ENCODE measurements around the gene R3HDM2.
"Not testable (repeated sequence)": the region's sequence is repeated elsewhere in the genome, so short reads cannot be mapped to it uniquely, and the experiment has no call there.

The R3HDM2 gene

GRCh38 chr12:57319678-57320469, 111.0 kb downstream of the R3HDM2 start:
- DNase-seq (ENCODE audit: low read depth): no peak
- no peak overlapping the region for H3K4me3 ChIP-seq (ENCODE audit: low read depth, low read length)
- no peak for TF ChIP-seq POLR2A (IDR thresholded peaks at IDR 0.05; ENCODE audit: extremely low read depth, insufficient read length)
- no peak for TF ChIP-seq MAX (IDR thresholded peaks at IDR 0.05; ENCODE audit: low read depth, low read length)
- TF ChIP-seq MYC (IDR thresholded peaks at IDR 0.05; ENCODE audit: low read depth, low read length): no peak

GRCh38 chr12:57315681-57316080, 115.2 kb downstream of the R3HDM2 start:
- no peak overlapping the region for H3K4me3 ChIP-seq (ENCODE audit: low read depth, low read length)
- TF ChIP-seq CTCF (IDR thresholded peaks at IDR 0.05; ENCODE audit: low read depth, low read length): no peak
- no peak for TF ChIP-seq MYC (IDR thresholded peaks at IDR 0.05; ENCODE audit: low read depth, low read length)
- TF ChIP-seq POLR2A (IDR thresholded peaks at IDR 0.05; ENCODE audit: extremely low read depth, insufficient read length): no peak
- DNase-seq (ENCODE audit: low read depth): no peak

- not testable (repeated sequence) for H3K4me3 ChIP-seq (ENCODE audit: low read depth, low read length); DNase-seq (ENCODE audit: low read depth)
Measured at GRCh38 chr12:57312287-57312686, 118.6 kb downstream of the R3HDM2 start.

GRCh38 chr12:57309420-57309819, 121.4 kb downstream of the R3HDM2 start:
- no peak for DNase-seq (ENCODE audit: low read depth)
- no peak overlapping the region for H3K4me3 ChIP-seq (ENCODE audit: low read depth, low read length)
- TF ChIP-seq POLR2A (IDR thresholded peaks at IDR 0.05; ENCODE audit: extremely low read depth, insufficient read length) (no peak), CTCF (IDR thresholded peaks at IDR 0.05; ENCODE audit: low read depth, low read length) (no peak), MAX (IDR thresholded peaks at IDR 0.05; ENCODE audit: low read depth, low read length) (no peak), MYC (IDR thresholded peaks at IDR 0.05; ENCODE audit: low read depth, low read length) (no peak)

GRCh38 chr12:57300961-57301584, 129.8 kb downstream of the R3HDM2 start:
- H3K4me3 ChIP-seq (ENCODE audit: low read depth, low read length): no peak overlapping the region
- TF ChIP-seq POLR2A (IDR thresholded peaks at IDR 0.05; ENCODE audit: extremely low read depth, insufficient read length) (no peak), CTCF (IDR thresholded peaks at IDR 0.05; ENCODE audit: low read depth, low read length) (no peak), MYC (IDR thresholded peaks at IDR 0.05; ENCODE audit: low read depth, low read length) (no peak)
- no peak for DNase-seq (ENCODE audit: low read depth)

- no peak for DNase-seq (ENCODE audit: low read depth)
Measured at GRCh38 chr12:57299514-57300016, 131.3 kb downstream of the R3HDM2 start.

More at GRCh38 chr12:57299514-57300016, 131.3 kb downstream of the R3HDM2 start:
- TF ChIP-seq CTCF (IDR thresholded peaks at IDR 0.05; ENCODE audit: low read depth, low read length) (no peak), POLR2A (IDR thresholded peaks at IDR 0.05; ENCODE audit: extremely low read depth, insufficient read length) (no peak), MYC (IDR thresholded peaks at IDR 0.05; ENCODE audit: low read depth, low read length) (no peak), MAX (IDR thresholded peaks at IDR 0.05; ENCODE audit: low read depth, low read length) (no peak)
- no peak overlapping the region for H3K4me3 ChIP-seq (ENCODE audit: low read depth, low read length)
